ENCODE results near the gene PDE4D. TPM values are rescaled to one million over a fixed set of nuclear protein-coding genes. Genes with fewer than 3 reads are reported as not detected.

PDE4D gene
- total RNA-seq, 1 donor from 2014 or later = 44.8 TPM

DNA sequence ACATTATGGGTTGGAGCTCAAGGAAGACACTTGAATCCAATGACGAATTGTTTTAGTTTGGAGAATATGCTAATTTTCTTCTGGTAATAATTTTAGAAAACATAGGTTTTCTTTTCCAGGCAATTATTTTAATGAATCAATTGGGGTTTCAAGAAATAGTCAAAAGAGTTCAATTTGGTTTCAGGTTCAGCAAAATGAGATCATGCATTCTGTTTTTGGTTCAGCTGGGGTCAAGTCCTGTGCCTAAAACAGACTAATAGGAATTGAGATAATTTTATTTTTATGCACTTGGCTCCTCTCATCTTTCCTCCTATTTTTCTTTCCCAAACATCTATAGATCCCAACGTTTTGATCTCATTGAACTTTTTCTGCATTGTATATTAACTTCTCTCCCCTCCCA lies 713.8 kb downstream of the PDE4D start:
- H3K27ac ChIP-seq = no peak overlapping the region
- no peaks in the 10 kb centered on the region for H3K27me3 ChIP-seq
- H3K4me1 ChIP-seq = no peaks in the 10 kb centered on the region
- H3K4me3 ChIP-seq = no peak overlapping the region
- no peaks in the 10 kb centered on the region for H3K36me3 ChIP-seq
- DNase-seq (ENCODE audit: low spot score in 2 of 2) = no peak
- intact Hi-C loops (cut with DNase I) = no loop called here
- TF ChIP-seq, protein P1, sequence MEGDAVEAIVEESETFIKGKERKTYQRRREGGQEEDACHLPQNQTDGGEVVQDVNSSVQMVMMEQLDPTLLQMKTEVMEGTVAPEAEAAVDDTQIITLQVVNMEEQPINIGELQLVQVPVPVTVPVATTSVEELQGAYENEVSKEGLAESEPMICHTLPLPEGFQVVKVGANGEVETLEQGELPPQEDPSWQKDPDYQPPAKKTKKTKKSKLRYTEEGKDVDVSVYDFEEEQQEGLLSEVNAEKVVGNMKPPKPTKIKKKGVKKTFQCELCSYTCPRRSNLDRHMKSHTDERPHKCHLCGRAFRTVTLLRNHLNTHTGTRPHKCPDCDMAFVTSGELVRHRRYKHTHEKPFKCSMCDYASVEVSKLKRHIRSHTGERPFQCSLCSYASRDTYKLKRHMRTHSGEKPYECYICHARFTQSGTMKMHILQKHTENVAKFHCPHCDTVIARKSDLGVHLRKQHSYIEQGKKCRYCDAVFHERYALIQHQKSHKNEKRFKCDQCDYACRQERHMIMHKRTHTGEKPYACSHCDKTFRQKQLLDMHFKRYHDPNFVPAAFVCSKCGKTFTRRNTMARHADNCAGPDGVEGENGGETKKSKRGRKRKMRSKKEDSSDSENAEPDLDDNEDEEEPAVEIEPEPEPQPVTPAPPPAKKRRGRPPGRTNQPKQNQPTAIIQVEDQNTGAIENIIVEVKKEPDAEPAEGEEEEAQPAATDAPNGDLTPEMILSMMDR (IDR thresholded peaks at IDR 0.05) = no peak
- no peaks in the 10 kb centered on the region for H3K9me3 ChIP-seq

DNA sequence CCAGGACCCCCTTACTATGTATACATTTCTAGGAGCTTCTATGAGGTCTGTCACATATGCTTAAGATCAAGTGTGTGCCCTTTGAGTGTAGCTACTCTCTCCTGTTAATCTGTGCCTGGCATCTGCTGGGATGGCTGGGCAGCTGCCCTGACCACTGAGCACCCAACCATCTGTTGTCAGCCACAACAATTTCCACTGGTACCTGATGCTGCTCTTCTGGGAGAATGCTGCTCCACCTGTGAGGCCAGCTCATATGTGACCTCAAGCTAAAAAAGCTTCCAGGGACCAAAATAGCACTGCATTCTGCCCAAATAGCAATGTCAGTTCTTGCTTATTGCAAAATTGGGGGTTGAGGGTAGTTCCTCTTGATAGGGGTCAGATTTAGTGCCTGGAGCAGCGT lies 715.0 kb downstream of the PDE4D start:
- H3K27ac ChIP-seq = no peak overlapping the region
- H3K4me1 ChIP-seq = no peaks in the 10 kb centered on the region
- H3K9me3 ChIP-seq = no peaks in the 10 kb centered on the region
- H3K27me3 ChIP-seq = no peaks in the 10 kb centered on the region
- TF ChIP-seq, protein P1 (IDR thresholded peaks at IDR 0.05) = no peak
- DNase-seq (ENCODE audit: low spot score in 2 of 2) = no peak
- intact Hi-C loops (cut with DNase I) = no loop called here
- H3K36me3 ChIP-seq = no peaks in the 10 kb centered on the region
- no peak overlapping the region for H3K4me3 ChIP-seq

DNA sequence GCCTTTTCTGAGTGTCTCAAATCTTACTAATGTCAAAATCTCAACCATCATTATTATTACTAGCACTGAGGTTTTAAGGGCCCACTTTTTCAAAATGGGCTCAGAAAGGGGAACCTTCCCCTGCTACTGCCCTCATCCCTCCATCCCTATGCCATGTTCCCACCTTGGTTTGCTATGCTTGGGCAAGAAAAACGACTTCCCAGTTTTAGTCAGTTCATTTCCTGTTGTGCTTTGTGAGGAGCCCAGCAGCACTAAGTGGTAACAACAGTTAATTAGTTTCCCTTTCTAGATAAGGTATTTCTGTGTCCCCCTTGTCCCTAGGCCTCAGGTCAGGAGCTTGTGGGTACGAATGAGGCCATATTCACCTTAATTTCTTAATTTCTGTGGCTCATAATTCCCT lies 715.5 kb downstream of the PDE4D start:
- DNase-seq (ENCODE audit: low spot score in 2 of 2) = no peak
- H3K4me1 ChIP-seq = no peaks in the 10 kb centered on the region
- no peak overlapping the region for H3K4me3 ChIP-seq
- H3K36me3 ChIP-seq = no peaks in the 10 kb centered on the region
- no peaks in the 10 kb centered on the region for H3K9me3 ChIP-seq
- no peaks in the 10 kb centered on the region for H3K27me3 ChIP-seq
- intact Hi-C loops (cut with DNase I) = no loop called here
- TF ChIP-seq, protein P1 (IDR thresholded peaks at IDR 0.05) = no peak
- no peak overlapping the region for H3K27ac ChIP-seq

DNA sequence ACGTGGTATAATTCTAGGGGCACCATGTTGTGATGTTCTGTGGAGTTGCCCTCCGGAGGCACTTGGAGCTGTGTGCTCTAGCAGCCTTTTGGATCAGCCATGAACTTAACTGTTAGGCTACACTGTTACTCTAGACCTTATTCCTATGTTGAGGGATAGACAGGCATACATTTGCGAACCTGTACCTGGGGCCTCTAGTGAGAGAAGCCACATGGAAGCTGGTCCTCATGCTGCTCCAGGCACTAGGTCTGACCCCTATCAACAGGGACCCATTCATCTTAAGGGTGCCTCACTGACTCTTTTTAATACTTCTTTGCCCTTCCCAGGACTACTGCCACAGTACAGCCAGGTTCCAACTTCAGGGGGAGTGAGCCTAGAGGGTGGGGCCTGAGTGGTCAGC lies 715.9 kb downstream of the PDE4D start:
- H3K36me3 ChIP-seq = no peaks in the 10 kb centered on the region
- no peak for DNase-seq (ENCODE audit: low spot score in 2 of 2)
- H3K9me3 ChIP-seq = no peaks in the 10 kb centered on the region
- TF ChIP-seq, protein P1 (IDR thresholded peaks at IDR 0.05) = no peak
- intact Hi-C loops (cut with DNase I) = no loop called here
- no peak overlapping the region for H3K4me3 ChIP-seq
- H3K27me3 ChIP-seq = no peaks in the 10 kb centered on the region
- H3K27ac ChIP-seq = no peak overlapping the region
- no peaks in the 10 kb centered on the region for H3K4me1 ChIP-seq

DNA sequence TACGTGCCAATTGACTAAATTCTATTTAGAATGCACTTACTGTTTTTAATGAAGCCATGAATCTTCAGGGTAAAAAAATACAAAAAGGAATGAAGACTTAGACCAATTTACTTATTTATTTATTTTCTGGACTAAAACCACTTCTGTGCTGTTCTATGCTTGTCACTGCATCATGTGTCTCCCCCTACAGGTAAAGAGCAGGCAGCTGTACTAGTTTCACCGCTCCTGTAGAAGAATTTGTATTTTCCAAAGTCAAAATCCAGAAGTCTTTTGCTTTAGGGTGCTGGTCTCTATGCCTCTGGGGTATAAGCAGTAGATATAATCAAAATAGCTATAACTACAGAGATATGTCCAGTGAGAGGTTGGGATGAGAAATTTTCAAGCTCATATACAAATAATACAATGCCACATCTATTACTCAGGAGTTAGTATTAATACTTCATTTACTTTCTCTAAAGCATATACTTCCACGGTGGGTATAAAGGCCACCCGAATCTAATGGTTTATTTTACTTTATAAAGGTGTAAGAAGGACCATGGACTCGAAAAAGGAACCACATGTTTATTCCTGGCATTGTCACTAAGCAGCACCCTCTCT lies 719.2 kb downstream of the PDE4D start:
- TF ChIP-seq, protein P1 (IDR thresholded peaks at IDR 0.05) = peak; percentile 59 to 69 (median 68)
- Histone ChIP-seq H3K4me1 (no peaks in the 10 kb centered on the region), H3K4me3 (no peak overlapping the region), H3K9me3 (no peaks in the 10 kb centered on the region), H3K27me3 (no peaks in the 10 kb centered on the region), H3K36me3 (no peaks in the 10 kb centered on the region), H3K27ac (no peak overlapping the region)
- DNase-seq (ENCODE audit: low spot score in 2 of 2) = no peak
- intact Hi-C loops (cut with DNase I) = loop anchor here (2.0 to 5.0 kb wide), 2 partner anchors 137 to 288 kb away; no protein-coding TSS in a partner anchor

DNA sequence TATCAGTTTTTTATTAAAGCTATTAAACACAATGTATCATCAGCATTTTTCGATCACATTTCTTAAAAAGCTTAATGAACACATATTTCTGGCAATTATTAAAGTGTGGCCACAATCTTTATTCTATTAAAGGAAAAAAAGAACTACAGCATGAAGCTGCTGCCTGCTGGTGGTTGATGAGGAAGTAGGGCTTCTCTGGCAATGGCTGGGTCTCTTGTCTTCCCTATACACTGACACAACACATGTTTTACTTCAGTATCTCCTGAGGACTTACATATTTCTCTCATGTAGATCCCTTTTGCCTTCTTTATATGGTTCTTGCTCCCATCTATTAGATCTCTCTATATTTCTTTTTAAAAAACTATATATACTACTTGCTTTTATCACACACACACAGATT lies 719.9 kb downstream of the PDE4D start:
- Histone ChIP-seq H3K9me3 (no peaks in the 10 kb centered on the region), H3K27me3 (no peaks in the 10 kb centered on the region), H3K27ac (no peak overlapping the region), H3K36me3 (no peaks in the 10 kb centered on the region), H3K4me3 (no peak overlapping the region), H3K4me1 (no peaks in the 10 kb centered on the region)
- no peak for DNase-seq (ENCODE audit: low spot score in 2 of 2)
- TF ChIP-seq, protein P1 (IDR thresholded peaks at IDR 0.05) = no peak
- intact Hi-C loops (cut with DNase I) = loop anchor here (5.0 kb wide), 1 partner anchor 136 kb away; no protein-coding TSS in a partner anchor
